Measurements from ENCODE around the gene GREB1.

The GREB1 gene

DNA sequence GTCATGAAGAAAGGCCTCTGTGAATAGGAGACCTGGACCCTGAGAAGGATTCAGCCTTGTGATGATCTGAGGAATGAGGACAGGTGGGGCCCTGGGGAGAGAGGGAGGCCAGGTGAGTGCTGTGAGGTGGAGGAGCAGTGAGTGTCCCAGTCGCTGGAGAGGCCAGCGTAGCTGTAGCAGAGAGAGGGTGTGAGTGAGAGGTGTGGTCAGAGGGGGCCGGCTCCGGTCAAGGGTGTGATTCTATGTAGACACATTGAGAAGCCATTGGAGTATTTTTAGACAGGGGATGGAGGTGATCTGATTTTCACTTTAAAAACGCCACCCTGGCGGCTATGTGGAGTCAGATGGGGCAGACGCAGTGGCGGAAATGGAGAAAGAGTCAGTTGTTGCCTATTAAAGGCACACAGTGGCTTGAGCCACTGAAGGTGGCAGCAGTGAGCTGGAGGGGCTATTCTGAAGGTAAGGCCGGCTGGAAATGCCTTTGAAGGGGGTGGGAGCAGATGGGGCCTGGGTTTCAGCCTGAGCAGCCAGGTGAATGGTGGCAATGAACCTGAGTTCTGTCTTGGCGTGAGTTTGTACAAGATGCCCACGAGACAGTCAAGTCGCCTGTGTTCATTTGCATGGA lies 55.6 kb downstream of the GREB1 start:
- Histone ChIP-seq H3K4me3 (ENCODE audit: low read depth, low read length) (no peak overlapping the region), H3K27me3 (ENCODE audit: insufficient read depth, low read depth, severe bottlenecking) (no peaks in the 10 kb centered on the region), H3K27ac (no peak overlapping the region)

DNA sequence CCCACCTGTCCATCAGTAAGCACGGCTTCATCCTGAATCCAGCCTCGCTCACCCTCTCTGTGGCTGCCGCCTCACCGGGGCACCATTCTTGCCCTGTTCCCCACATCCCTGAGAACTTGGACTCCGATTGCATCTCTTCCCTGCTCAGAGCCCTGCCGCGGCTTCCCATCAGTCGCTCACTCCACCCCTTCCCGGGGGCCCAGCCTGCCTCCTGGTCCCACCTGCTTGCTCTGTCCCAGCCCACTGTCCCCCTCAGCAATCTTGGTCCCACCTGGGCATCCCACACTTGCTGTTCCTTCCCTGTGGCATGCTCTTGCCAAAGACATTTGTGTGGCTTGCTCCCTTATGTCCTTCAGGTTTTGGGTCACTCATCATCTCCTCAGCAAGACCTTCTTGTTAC lies 56.3 kb downstream of the GREB1 start:
- no peak overlapping the region for H3K27ac ChIP-seq
- DNase-seq: no peak
- H3K4me3 ChIP-seq (ENCODE audit: low read depth, low read length): no peak overlapping the region
- no peaks in the 10 kb centered on the region for H3K9me3 ChIP-seq (ENCODE audit: severe bottlenecking)
- TF ChIP-seq, protein P1, sequence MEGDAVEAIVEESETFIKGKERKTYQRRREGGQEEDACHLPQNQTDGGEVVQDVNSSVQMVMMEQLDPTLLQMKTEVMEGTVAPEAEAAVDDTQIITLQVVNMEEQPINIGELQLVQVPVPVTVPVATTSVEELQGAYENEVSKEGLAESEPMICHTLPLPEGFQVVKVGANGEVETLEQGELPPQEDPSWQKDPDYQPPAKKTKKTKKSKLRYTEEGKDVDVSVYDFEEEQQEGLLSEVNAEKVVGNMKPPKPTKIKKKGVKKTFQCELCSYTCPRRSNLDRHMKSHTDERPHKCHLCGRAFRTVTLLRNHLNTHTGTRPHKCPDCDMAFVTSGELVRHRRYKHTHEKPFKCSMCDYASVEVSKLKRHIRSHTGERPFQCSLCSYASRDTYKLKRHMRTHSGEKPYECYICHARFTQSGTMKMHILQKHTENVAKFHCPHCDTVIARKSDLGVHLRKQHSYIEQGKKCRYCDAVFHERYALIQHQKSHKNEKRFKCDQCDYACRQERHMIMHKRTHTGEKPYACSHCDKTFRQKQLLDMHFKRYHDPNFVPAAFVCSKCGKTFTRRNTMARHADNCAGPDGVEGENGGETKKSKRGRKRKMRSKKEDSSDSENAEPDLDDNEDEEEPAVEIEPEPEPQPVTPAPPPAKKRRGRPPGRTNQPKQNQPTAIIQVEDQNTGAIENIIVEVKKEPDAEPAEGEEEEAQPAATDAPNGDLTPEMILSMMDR (IDR thresholded peaks at IDR 0.05; ENCODE audit: low read depth, low read length): no peak
- H3K27me3 ChIP-seq (ENCODE audit: insufficient read depth, low read depth, severe bottlenecking): no peaks in the 10 kb centered on the region
- H3K36me3 ChIP-seq: no peaks in the 10 kb centered on the region

More for the DNA sequence above, 55.6 kb downstream of the GREB1 start:
- TF ChIP-seq, protein P1 (IDR thresholded peaks at IDR 0.05; ENCODE audit: low read depth, low read length): peak; percentile 87
- DNase-seq: peak; percentile 68
- H3K36me3 ChIP-seq: no peaks in the 10 kb centered on the region
- H3K9me3 ChIP-seq (ENCODE audit: severe bottlenecking): no peaks in the 10 kb centered on the region

DNA sequence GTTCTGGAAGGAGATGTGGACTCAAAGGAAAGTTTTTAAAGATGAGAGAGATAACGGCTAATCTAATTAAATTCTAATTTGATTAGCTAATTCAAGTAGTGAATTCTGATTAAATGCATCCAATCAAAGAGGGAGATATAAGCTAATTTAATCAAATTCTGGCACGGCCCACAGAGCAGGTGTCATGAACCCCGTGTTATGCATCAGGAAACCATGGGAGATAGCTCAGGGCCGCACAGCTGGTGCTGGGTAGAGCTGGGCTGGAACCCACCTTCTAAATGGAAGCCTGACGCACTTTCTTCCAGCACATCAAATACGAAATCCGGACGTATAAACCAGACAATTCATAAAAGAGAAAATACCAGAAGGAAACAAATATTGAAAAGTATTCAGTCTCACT lies 57.2 kb downstream of the GREB1 start:
- TF ChIP-seq, protein P1 (IDR thresholded peaks at IDR 0.05; ENCODE audit: low read depth, low read length): no peak
- H3K27ac ChIP-seq: no peak overlapping the region
- H3K4me3 ChIP-seq (ENCODE audit: low read depth, low read length): no peak overlapping the region
- H3K9me3 ChIP-seq (ENCODE audit: severe bottlenecking): no peaks in the 10 kb centered on the region
- no peaks in the 10 kb centered on the region for H3K27me3 ChIP-seq (ENCODE audit: insufficient read depth, low read depth, severe bottlenecking)
- DNase-seq: no peak
- H3K36me3 ChIP-seq: no peaks in the 10 kb centered on the region

DNA sequence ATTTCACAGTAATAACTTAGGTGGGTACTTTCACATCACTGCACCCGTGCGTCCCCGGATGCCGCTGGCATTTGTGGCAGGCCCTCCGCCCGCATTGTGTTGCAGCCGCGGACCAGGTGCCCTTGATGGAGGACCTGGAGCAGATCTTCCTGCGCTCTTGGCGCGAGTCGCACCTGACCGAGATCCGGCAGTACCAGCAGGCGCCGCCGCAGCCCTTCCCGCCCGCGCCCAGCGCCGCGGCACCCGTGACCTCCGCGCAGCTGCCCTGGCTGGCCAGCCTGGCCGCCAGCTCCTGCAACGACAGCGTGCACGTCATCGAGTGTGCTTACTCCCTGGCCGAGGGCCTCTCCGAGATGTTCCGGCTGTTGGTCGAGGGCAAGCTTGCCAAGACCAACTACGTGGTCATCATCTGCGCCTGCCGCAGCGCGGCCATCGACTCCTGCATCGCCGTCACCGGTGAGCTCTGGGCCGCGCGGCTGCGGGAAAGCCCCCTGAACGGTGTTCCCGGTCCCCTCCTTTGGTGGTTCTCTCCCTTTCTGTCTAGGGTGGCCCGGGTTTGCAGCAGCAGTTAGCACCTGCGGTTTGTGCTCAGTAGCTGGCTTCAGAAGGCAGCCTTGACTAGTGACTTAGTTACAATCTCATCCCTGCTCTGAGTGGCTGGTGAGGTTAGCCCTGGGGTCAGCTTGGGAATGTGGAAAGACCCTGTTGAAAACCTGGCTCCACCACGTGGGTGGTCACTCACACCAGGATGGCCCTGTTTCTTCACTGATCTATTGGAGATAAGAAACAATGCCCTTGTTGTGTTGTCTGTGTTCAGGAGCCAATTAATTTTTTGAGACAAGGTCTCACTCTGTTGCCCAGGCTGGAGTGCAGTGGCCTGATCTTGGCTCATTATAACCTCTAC lies 59.1 kb downstream of the GREB1 start:
- DNase-seq: no peak
- H3K36me3 ChIP-seq: no peaks in the 10 kb centered on the region
- H3K27me3 ChIP-seq (ENCODE audit: insufficient read depth, low read depth, severe bottlenecking): no peaks in the 10 kb centered on the region
- no peak overlapping the region for H3K4me3 ChIP-seq (ENCODE audit: low read depth, low read length)
- no peak overlapping the region for H3K27ac ChIP-seq
- TF ChIP-seq, protein P1 (IDR thresholded peaks at IDR 0.05; ENCODE audit: low read depth, low read length): no peak
- no peaks in the 10 kb centered on the region for H3K9me3 ChIP-seq (ENCODE audit: severe bottlenecking)

DNA sequence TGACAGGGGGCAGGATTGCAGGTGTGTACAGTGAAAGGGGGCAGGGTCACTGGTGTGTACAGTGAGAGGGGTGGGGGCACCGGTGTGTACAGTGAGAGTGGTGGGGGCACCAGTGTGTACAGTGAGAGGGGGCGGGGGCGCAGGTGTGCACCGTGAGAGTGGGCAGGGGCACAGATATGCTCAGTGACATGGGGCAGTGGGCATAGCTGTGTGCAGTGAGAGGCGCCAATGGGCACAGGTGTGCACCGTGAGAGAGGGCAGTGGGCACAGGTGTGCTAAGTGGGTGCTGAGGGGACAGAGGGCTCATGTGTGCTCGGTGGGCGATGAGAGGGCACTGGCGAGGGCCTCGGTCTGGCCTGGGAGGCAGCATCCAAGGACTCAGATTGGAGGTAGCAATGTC lies 63.0 kb downstream of the GREB1 start:
- Histone ChIP-seq H3K4me3 (ENCODE audit: low read depth, low read length) (no peak overlapping the region), H3K27ac (no peak overlapping the region), H3K9me3 (ENCODE audit: severe bottlenecking) (no peaks in the 10 kb centered on the region), H3K36me3 (no peaks in the 10 kb centered on the region), H3K27me3 (ENCODE audit: insufficient read depth, low read depth, severe bottlenecking) (no peaks in the 10 kb centered on the region)
- TF ChIP-seq, protein P1 (IDR thresholded peaks at IDR 0.05; ENCODE audit: low read depth, low read length): no peak
- DNase-seq: no peak

Data from WERI-Rb-1 (cell line).